Keratinocyte (primary cell): ENCODE results near the gene RPS29.

Experiments used
- EZH2 ChIP-seq: IDR thresholded peaks from one replicate; pipeline ENCODE4 v1.6.1; 2012; ENCODE audit warnings: inconsistent platforms, mild to moderate bottlenecking, low read length, moderate library complexity
- TF ChIP-seq, protein P1 (sequence below), 3 experiments: IDR thresholded peaks in 1 of 3; conservative IDR thresholded peaks in 1 of 3; optimal IDR thresholded peaks in 1 of 3; 2 replicates in 2 of 3; 3 replicates in 1 of 3; pipeline versions ENCODE3 to v1.5.1; 2011; ENCODE audit warnings: low read length in 3 of 3, mild to moderate bottlenecking in 3 of 3, moderate library complexity in 2 of 3, control low read depth in 1 of 3, inconsistent platforms in 1 of 3; ENCODE audit not compliant: insufficient read depth in 2 of 3; ENCODE audit errors: extremely low read depth in 1 of 3

DNA sequence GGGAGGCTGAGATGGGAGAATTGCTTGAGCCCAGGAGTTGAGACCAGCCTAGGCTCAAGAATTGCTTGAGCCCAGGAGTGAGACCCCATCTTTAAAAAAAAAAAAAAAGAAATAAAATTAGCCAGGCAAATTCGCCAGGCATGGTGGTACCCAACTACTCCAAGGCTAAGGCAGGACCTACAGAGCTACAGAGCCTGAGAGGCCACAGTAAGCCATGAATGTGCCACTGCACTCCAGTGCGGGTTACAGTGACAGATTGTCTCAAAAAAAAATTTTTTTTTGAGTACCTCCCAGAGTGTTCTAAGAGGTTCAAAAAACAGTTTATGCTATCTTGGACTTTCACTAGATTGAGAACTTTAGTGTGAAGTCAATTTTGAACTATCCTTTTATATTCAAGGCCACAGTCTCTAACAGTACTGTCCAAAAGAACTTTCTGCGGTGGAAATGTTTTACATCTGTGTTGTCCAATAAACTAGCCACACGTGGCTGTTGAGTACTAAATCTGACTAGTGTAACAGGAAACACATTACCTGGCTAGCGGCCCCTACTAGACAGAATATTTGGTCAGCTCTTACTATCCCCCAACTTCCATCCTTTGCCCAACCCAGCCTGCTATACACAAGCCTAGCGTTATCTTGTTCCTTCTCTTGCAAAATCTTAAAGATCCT, 31.8 kb upstream of the RPS29 start:
- TF ChIP-seq, protein P1, sequence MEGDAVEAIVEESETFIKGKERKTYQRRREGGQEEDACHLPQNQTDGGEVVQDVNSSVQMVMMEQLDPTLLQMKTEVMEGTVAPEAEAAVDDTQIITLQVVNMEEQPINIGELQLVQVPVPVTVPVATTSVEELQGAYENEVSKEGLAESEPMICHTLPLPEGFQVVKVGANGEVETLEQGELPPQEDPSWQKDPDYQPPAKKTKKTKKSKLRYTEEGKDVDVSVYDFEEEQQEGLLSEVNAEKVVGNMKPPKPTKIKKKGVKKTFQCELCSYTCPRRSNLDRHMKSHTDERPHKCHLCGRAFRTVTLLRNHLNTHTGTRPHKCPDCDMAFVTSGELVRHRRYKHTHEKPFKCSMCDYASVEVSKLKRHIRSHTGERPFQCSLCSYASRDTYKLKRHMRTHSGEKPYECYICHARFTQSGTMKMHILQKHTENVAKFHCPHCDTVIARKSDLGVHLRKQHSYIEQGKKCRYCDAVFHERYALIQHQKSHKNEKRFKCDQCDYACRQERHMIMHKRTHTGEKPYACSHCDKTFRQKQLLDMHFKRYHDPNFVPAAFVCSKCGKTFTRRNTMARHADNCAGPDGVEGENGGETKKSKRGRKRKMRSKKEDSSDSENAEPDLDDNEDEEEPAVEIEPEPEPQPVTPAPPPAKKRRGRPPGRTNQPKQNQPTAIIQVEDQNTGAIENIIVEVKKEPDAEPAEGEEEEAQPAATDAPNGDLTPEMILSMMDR (optimal IDR thresholded peaks at IDR 0.05 in 1 of 3, IDR thresholded peaks at IDR 0.05 in 1 of 3, conservative IDR thresholded peaks at IDR 0.05 in 1 of 3; ENCODE audit: extremely low read depth in 1 of 3, insufficient read depth in 2 of 3, low read length in 3 of 3): no peak
- no peak for TF ChIP-seq EZH2
